HG03558 (cell line): ENCODE data around the gene ATP8B3.
"Not testable (repeated sequence)": the region's sequence is repeated elsewhere in the genome, so short reads cannot be mapped to it uniquely, and the experiment has no call there.

Source experiments
- ATAC-seq: cut with Tn5 transposase; IDR thresholded peaks from one replicate; pipeline ENCODE4 v1.9.1; 2021; ENCODE audit warnings: moderate number of reproducible peaks; ENCODE audit not compliant: unreplicated experiment; ENCODE audit errors: extremely low read depth

ATP8B3 gene

GRCh38 chr19:1804858-1805257, 7.2 kb downstream of the ATP8B3 start:
- no peak for ATAC-seq

DNA sequence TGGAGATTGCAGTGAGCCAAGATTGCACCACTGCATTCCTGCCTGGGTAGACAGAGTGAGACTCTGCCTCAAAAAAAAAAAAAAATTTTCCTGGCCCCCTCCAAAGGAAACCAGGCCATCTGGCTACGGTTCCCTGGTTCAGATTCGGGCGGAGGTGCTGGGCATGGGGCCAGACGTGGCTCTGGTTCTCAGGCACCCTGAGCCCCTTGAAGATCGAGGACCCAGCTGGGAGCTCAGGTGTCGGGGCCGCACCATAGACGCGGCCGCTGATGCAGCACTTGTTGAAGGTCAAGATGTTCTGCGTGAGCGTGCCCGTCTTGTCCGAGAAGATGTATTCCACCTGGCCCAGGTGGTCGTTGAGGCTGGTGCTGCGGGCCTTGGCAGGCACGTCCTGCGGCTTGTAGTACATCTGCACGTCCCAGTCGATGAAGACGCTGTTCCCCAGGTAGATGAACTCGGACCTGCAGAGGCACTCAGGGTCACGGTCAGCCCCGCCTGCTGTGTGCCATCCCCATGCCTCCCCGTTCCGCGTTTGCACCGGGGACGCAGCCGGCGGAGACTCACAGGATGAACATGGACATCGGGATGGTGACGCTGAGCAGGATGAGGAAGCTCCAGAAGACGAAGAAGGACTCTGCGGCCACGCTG, 12.3 kb downstream of the ATP8B3 start:
- no peak for ATAC-seq

- not testable (repeated sequence) for ATAC-seq
Observed at GRCh38 chr19:1797313-1797712, 14.8 kb downstream of the ATP8B3 start.

DNA sequence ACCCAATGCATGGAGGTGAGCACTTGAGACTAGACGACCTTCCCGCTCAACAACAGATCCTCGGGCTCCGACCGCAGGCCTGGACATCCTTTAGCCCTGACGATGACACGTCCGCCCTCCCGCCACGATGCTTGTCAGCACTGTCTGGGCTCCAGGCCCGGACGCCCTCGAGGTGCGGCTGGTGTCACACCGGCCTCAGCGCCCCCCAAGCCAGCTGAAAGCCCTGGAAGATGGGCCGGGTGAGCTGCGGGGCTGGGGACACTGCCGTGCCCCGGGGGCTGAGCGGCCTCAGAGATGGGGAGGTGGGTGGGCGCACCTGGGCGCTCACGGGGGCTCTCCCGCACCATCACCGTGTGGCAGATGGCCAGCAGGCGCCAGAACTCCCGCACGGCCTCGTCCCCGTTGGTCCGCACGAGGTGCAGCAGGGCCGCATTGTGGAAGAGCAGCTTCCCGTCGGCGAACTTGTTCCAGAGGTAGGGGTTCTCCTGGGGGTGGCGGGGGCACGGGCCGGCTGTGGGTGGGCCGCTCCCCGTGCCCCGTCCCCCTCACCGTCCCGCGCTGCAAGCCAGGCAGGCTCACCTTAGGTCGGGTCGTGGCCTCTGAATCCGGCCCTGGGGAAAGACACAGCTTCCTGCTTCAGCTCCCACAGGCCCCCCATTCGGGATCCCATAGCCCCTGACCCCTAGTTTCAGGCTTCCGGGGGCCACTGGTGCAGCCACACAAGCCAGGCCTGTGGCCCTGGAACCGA, 15.5 kb downstream of the ATP8B3 start:
- no peak for ATAC-seq

DNA sequence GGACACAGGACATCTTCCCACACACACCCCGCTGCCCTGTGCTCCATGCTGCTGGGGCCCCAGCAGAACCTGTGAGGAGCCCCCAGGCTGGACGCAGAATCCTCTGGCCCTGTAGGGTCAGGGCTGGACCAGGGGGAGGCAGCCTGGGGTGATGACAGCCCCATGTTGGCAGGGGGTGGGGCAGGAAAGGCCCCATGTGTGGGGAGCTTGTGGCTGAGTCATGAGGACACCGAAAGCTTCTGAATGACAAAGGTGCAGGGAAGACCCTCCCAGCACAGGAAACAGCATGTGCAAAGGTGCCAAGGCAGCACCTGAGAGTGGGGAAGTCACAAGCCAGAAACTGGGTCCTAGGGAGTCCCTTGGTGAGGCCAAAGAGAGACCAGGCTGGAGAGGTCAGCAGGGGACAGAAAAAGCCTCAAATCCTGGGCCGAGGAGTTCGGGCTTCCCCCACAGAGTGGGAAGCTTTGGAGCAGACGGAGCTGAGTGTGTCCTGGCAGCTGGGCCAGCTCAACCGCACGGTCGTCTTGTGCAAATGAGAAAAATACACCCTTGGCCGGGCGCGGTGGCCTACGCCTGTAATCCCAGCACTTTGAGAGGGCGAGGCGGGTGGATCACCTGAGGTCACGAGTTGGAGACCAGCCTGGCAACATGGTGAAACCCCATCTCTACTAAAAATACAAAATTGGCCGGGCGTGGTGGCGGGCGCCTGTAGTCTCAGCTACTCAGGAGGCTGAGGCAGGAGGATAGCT, 17.5 kb downstream of the ATP8B3 start:
- ATAC-seq, result no peak

GRCh38 chr19:1791879-1792278, 20.2 kb downstream of the ATP8B3 start:
- no peak for ATAC-seq

GRCh38 chr19:1790054-1790792, 21.9 kb downstream of the ATP8B3 start:
- ATAC-seq, result no peak

- ATAC-seq, result no peak
Observed at GRCh38 chr19:1789261-1790041, 22.6 kb downstream of the ATP8B3 start.

DNA sequence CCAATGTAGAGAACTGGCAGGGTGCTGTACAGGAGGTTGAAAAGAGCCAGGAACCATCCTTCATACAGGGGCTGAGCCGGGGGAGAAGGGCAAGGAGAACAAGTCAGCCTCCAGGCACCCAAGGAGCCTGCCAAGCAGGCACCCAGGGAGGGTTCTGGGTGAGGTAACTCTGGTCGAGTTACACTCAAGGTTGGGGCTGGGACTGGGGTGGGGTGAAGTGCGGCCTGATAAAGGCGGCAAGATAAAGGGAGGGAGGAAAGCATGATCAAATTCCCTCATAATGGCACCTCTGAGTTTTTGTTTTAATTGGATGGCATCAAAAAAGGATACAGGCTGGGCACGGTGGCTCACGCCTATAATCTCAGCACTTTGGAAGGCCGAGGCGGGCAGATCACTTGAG, 25.0 kb downstream of the ATP8B3 start:
- ATAC-seq, result no peak

- no peak for ATAC-seq
Observed at GRCh38 chr19:1786668-1787067, 25.4 kb downstream of the ATP8B3 start.

DNA sequence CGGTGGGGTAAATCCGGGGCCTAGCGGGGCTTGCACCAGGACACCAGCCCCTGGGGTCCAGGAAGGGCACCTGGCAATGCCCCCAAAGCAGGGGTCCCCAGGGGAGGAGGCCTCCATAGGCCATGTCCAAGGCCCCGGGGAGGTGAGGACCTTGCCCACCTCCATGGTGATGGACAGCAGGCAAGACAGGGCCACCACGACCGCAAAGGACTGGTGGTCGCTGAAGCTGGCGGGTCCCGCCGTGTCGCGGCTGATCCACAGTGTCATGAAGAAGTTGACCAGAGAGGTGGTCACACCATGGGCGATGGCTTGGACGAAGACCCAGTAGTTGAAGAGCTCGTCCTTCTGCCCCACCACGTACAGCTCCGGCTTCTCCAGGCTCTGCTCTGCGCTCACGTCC, 26.8 kb downstream of the ATP8B3 start:
- no peak for ATAC-seq

DNA sequence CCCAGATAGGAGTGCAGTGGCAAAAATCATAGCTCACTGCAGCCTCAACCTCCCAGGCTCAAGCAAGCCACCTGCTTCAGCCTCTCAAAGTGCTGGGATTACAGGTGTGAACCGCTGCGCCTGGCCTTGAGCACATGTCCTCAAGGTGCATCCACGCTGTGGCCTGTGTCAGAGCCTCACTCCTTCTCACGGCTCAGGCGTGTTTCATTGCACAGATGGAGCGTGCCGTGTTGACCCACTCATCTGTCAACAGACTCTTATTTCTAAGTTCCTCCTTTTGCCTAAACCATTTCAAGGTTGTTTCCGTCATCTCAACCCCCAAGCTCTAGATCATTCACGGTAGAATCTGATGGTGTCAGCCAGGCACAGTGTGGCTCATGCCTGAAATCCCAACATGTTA, 28.2 kb downstream of the ATP8B3 start:
- no peak for ATAC-seq

DNA sequence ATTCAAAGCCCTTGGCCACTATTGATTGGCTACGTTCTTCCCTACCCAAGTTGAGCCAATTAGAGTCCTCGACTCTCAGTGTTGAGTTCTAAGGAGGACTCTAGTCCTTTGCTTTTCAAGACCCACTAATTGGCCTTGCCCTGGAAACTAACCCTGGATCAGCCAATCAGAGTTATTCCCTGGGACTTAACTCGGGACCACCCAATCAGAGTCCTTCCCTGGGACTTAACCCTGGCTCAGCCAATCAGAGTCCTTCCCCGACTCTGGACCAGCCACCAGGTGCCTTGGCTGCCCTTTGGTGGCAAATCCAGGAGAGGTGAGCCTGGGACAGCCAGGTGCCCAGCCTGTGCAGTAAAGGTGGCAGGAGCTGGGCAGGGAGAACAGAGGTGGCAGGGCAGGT, 28.7 kb downstream of the ATP8B3 start:
- no peak for ATAC-seq

- ATAC-seq, result no peak
Observed at GRCh38 chr19:1782521-1782920, 29.6 kb downstream of the ATP8B3 start.

DNA sequence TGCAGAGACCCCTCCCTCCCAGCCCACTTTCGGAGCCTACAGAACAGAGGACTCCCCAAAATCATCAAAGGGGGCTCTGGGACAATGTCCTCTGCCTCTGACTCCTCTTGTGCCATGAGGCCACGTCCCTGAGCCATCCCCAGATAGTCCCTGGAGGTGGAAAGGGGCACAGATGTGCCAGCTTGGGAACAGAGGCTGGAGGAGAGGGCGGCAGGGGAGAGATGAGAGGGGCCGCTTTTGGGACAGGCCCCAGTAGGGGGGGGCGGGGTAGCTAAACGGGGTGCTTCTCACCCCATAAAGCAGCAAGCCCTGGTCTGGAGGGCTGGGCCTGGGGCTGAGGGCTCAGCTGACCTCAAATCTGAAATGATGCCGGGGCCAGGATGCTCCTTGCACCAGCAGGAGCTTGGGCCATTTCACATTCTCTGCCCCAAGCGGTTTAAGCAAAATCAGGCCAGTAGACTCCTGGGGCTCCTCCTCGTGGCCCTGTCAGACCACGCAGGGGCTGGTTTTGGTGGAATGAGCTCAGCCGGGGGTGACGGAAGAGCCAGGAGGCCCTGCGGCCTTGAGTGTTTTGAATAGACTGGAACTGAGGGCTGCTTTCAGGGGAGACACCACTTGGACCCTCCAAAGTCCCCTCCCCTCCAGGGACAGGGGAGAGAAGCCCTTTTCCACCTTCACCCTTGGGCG, 31.7 kb downstream of the ATP8B3 start:
- no peak for ATAC-seq

- ATAC-seq, result no peak
Observed at GRCh38 chr19:1779574-1779973, 32.5 kb downstream of the ATP8B3 start.

DNA sequence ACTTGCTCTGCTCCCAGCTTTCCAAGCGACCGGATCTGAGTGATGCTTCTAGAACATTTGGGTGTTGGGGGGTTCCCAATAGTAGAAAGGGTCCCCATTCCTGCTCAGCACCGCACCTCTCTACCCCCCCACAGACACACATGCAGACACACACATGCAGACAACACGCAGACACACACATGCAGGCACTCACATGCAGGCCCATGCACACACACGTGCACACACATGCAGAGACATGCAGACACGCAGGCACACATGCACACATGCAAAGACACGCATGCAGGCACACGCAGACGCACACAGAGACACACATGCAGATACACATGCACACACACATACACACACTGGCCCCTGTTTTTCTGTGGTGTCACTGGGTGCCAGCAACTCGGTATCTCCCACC, 34.9 kb downstream of the ATP8B3 start:
- no peak for ATAC-seq

- ATAC-seq, result no peak
Observed at GRCh38 chr19:1776606-1777147, 35.4 kb downstream of the ATP8B3 start.

DNA sequence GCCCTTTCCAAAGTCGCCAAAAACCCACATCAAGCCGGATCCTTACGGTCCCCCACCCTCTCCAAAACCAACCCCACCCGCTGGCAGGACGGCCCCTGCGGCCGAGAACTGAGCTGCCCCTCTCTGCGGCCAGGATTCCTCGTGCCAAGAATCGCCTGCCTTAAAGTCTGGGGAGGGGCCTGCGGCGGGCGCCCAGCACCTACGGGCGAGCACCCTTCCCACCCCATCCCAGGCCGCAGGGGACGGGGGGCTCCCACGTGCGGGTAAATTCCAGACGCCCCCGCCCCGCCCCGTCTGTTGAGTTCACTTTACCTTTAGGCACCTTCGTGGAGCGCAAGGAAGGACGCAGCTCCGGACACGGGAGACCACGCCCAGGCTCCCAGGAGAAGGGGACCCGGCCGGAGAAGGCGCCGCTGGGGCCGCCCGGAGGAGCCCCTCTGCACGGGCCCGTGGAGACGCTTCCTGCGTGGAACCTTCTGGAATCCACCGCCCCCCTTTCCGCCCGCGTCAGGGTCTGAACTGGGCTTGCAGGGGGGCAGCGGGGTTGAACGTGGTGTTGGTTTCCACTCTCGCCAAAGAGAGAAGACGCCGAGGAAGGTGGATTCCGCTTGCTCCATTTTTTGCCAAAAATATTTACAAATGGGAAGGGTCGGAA, 36.0 kb downstream of the ATP8B3 start:
- ATAC-seq, result no peak
